NCI-H460 (cell line): ENCODE results near the gene TTC3. TPM values are rescaled to one million over a fixed set of nuclear protein-coding genes. Genes with fewer than 3 reads are reported as not detected.
"Not testable (repeated sequence)": the region's sequence is repeated elsewhere in the genome, so short reads cannot be mapped to it uniquely, and the experiment has no call there.

Experiments
- DNase-seq: peaks from one replicate; pipeline ENCODE4 v3.0.0-alpha.2; 2016; ENCODE audit warnings: low read depth; ENCODE audit errors: extremely low read depth
- total RNA-seq: library from RNA; depleted of rRNA; stranded (reverse); fragments of >200 nt; shearing (Covaris generic); gene quantifications from 2 replicates; pipeline ENCODE4 v1.2.3, GENCODE V29; 2014

The TTC3 gene
- total RNA-seq, 1 experiment from 2014 or later: 44.5 TPM

- no peak for DNase-seq
These were observed 15.2 kb downstream of the TTC3 start for GRCh38 chr21:37088186-37088735.

GRCh38 chr21:37093977-37094376, 20.9 kb downstream of the TTC3 start:
- DNase-seq: no peak

- no peak for DNase-seq
These were observed 22.8 kb downstream of the TTC3 start for GRCh38 chr21:37095821-37096220.

- DNase-seq: no peak
These were observed 25.7 kb downstream of the TTC3 start for GRCh38 chr21:37098751-37099150.

GRCh38 chr21:37100316-37100715, 27.3 kb downstream of the TTC3 start:
- DNase-seq: no peak

GRCh38 chr21:37101384-37101783, 28.3 kb downstream of the TTC3 start:
- no peak for DNase-seq

GRCh38 chr21:37102746-37103145, 29.7 kb downstream of the TTC3 start:
- DNase-seq: not testable (repeated sequence)

- DNase-seq: no peak
These were observed 33.9 kb downstream of the TTC3 start for GRCh38 chr21:37106998-37107397.

GRCh38 chr21:37111029-37111428, 38.0 kb downstream of the TTC3 start:
- DNase-seq: not testable (repeated sequence)

GRCh38 chr21:37114301-37114700, 41.2 kb downstream of the TTC3 start:
- DNase-seq: not testable (repeated sequence)

- not testable (repeated sequence) for DNase-seq
These were observed 43.4 kb downstream of the TTC3 start for GRCh38 chr21:37116459-37116858.

GRCh38 chr21:37117204-37117603, 44.1 kb downstream of the TTC3 start:
- no peak for DNase-seq

- DNase-seq: no peak
These were observed 45.3 kb downstream of the TTC3 start for GRCh38 chr21:37118187-37118826.

GRCh38 chr21:37119421-37120218, 46.6 kb downstream of the TTC3 start:
- no peak for DNase-seq

GRCh38 chr21:37128076-37128475, 55.0 kb downstream of the TTC3 start:
- no peak for DNase-seq

- no peak for DNase-seq
These were observed 57.9 kb downstream of the TTC3 start for GRCh38 chr21:37130971-37131370.

GRCh38 chr21:37136261-37136660, 63.2 kb downstream of the TTC3 start:
- DNase-seq: no peak

- DNase-seq: no peak
These were observed 63.7 kb downstream of the TTC3 start for GRCh38 chr21:37136744-37137143.

- DNase-seq: no peak
These were observed 66.1 kb downstream of the TTC3 start for GRCh38 chr21:37139154-37139553.

- DNase-seq: no peak
These were observed 66.8 kb downstream of the TTC3 start for GRCh38 chr21:37139902-37140301.

- DNase-seq: not testable (repeated sequence)
These were observed 70.3 kb downstream of the TTC3 start for GRCh38 chr21:37143392-37143791.

- no peak for DNase-seq
These were observed 72.6 kb downstream of the TTC3 start for GRCh38 chr21:37145635-37146111.
